ENCODE measurements around the gene STIM2. TPM values are rescaled to one million over a fixed set of nuclear protein-coding genes. Genes with fewer than 3 reads are reported as not detected.
"Not testable (repeated sequence)": the region's sequence is repeated elsewhere in the genome, so short reads cannot be mapped to it uniquely, and the experiment has no call there.

The STIM2 gene
- total and polyA plus RNA-seq, 2 donors (not counting 1 experiment from before 2014, with no cell fraction given) = 48.6 to 96.0 TPM

- peaks cover 53% of the 10 kb centered on the region for H3K4me1 Mint-ChIP-seq
- peak overlapping the region; percentile 7 for H3K4me2 ChIP-seq (replicated peaks; ENCODE audit: low read depth, low read length, poor library complexity, severe bottlenecking)
- peak overlapping the region; percentile 3 for H3K9ac ChIP-seq (ENCODE audit: low read length)
- DNase-seq = no peak
- peaks cover 2 to 13% of the 10 kb centered on the region in 2 experiments for H3K36me3 ChIP-seq (replicated peaks in 1 of 2; ENCODE audit: control extremely low read depth in 1 of 2, control insufficient read depth in 1 of 2, extremely low read depth in 1 of 2, insufficient read depth in 2 of 2, low read length in 1 of 2)
- no peak overlapping the region for H3K4me3 ChIP-seq (ENCODE audit: control extremely low read depth in 1 of 5, extremely low read depth in 1 of 5, insufficient read depth in 1 of 5, low read depth in 2 of 5, low read length in 4 of 5)
- ChIA-PET POLR2A (no interaction called here), CTCF (interaction anchor here (1.2 kb wide), 1 partner anchor 45 kb away, joined by 3 read pairs; no protein-coding TSS in a partner anchor)
- H3K4me1 ChIP-seq (ENCODE audit: control insufficient read depth in 2 of 2, insufficient read depth in 2 of 2, low read length in 2 of 2) = peaks cover 4 to 10% of the 10 kb centered on the region in 2 donors
- H3K27me3 Mint-ChIP-seq = no peaks in the 10 kb centered on the region
- no peak overlapping the region for H3K27ac Mint-ChIP-seq
- H3K9me3 Mint-ChIP-seq (ENCODE audit: insufficient read depth) = no peaks in the 10 kb centered on the region
- H4K20me1 ChIP-seq (ENCODE audit: control insufficient read depth, insufficient read depth, low read length, poor library complexity, severe bottlenecking) = peaks cover 6% of the 10 kb centered on the region
- intact Hi-C loops (cut with micrococcal nuclease) = loop anchor here (2.0 kb wide), 2 partner anchors 14 to 16 kb away; no protein-coding TSS in a partner anchor
- H3K27ac ChIP-seq (ENCODE audit: low read length in 2 of 2) = no peak overlapping the region
- H3K27me3 ChIP-seq (replicated peaks in 1 of 4; ENCODE audit: control extremely low read depth in 1 of 4, control insufficient read depth in 3 of 4, insufficient read depth in 4 of 4, low read length in 3 of 4) = no peaks in the 10 kb centered on the region
- no peak overlapping the region for H2AFZ ChIP-seq (ENCODE audit: insufficient read depth, low read depth, low read length, poor library complexity, severe bottlenecking)
- no peak overlapping the region for H3K4me3 Mint-ChIP-seq
- H3K9me3 ChIP-seq (ENCODE audit: control extremely low read depth in 1 of 3, control insufficient read depth in 2 of 3, insufficient read depth in 1 of 3, low read length in 2 of 3) = no peaks in the 10 kb centered on the region
- no peak for ATAC-seq (ENCODE audit: low read depth)
- TF ChIP-seq, protein P1, sequence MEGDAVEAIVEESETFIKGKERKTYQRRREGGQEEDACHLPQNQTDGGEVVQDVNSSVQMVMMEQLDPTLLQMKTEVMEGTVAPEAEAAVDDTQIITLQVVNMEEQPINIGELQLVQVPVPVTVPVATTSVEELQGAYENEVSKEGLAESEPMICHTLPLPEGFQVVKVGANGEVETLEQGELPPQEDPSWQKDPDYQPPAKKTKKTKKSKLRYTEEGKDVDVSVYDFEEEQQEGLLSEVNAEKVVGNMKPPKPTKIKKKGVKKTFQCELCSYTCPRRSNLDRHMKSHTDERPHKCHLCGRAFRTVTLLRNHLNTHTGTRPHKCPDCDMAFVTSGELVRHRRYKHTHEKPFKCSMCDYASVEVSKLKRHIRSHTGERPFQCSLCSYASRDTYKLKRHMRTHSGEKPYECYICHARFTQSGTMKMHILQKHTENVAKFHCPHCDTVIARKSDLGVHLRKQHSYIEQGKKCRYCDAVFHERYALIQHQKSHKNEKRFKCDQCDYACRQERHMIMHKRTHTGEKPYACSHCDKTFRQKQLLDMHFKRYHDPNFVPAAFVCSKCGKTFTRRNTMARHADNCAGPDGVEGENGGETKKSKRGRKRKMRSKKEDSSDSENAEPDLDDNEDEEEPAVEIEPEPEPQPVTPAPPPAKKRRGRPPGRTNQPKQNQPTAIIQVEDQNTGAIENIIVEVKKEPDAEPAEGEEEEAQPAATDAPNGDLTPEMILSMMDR (IDR thresholded peaks at IDR 0.05) = no peak
- no peak for TF ChIP-seq EZH2 (IDR thresholded peaks at IDR 0.05; ENCODE audit: borderline replicate concordance, insufficient read depth, low read depth, low read length, poor library complexity, severe bottlenecking)
- peaks cover 89% of the 10 kb centered on the region for H3K79me2 ChIP-seq (ENCODE audit: control insufficient read depth, insufficient read depth, low read length)
- no CpG with 5 or more reads among the region's 1 CpG for WGBS (ENCODE audit: insufficient coverage)
Observed at GRCh38 chr4:26964994-26965393, 104.4 kb downstream of the STIM2 start.

DNA sequence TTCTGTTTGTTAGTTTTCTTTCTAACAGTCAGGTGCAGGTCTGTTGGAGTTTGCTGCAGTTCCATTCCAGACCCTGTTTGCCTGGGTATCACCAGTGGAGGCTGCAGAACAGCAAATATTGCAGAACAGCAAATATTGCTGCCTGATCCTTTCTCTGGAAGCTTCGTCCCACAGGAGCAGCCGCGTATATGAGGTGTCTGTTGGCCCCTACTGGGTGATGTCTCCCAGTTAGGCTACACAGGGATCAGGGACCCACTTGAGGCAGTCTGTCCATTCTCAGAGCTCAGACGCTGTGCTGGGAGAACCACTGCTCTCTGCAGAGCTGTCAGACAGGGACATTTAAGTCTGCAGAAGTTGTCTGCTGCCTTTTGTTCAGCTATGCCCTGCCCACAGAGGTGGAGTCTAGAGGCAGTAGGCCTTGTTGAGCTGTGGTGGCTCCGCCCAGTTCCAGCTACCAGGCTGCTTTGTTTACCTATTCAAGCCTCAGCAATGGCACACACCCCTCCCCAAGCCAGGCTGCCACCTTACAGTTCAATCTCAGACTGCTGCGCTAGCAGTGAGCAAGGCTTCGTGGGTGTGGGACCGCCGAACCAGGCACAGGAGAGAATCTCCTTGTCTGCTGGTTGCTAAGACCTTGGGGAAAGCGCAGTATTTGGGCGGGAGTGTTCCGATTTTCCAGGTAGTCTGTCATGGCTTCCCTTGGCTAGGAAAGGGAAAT is 115.0 kb downstream of the STIM2 start:
- WGBS (ENCODE audit: insufficient coverage) = 95% methylated on average over 11 of the region's 12 CpGs
- intact Hi-C loops (cut with micrococcal nuclease); H3K27me3 Mint-ChIP-seq; H3K4me2 ChIP-seq (replicated peaks; ENCODE audit: low read depth, low read length, poor library complexity, severe bottlenecking); H3K9ac ChIP-seq (ENCODE audit: low read length); H3K9me3 Mint-ChIP-seq (ENCODE audit: insufficient read depth); H2AFZ ChIP-seq (ENCODE audit: insufficient read depth, low read depth, low read length, poor library complexity, severe bottlenecking); H3K9me3 ChIP-seq (ENCODE audit: control extremely low read depth in 1 of 3, control insufficient read depth in 2 of 3, insufficient read depth in 1 of 3, low read length in 2 of 3); H3K4me3 ChIP-seq (ENCODE audit: control extremely low read depth in 1 of 5, extremely low read depth in 1 of 5, insufficient read depth in 1 of 5, low read depth in 2 of 5, low read length in 4 of 5); H4K20me1 ChIP-seq (ENCODE audit: control insufficient read depth, insufficient read depth, low read length, poor library complexity, severe bottlenecking); H3K27me3 ChIP-seq (replicated peaks in 1 of 4; ENCODE audit: control extremely low read depth in 1 of 4, control insufficient read depth in 3 of 4, insufficient read depth in 4 of 4, low read length in 3 of 4); H3K36me3 ChIP-seq (replicated peaks in 1 of 2; ENCODE audit: control extremely low read depth in 1 of 2, control insufficient read depth in 1 of 2, extremely low read depth in 1 of 2, insufficient read depth in 2 of 2, low read length in 1 of 2); H3K4me3 Mint-ChIP-seq; DNase-seq; ATAC-seq (ENCODE audit: low read depth); H3K27ac ChIP-seq (ENCODE audit: low read length in 2 of 2); CTCF ChIA-PET; POLR2A ChIA-PET; H3K27ac Mint-ChIP-seq: not testable (repeated sequence)
- H3K4me1 ChIP-seq (ENCODE audit: control insufficient read depth in 2 of 2, insufficient read depth in 2 of 2, low read length in 2 of 2) = peaks cover 13 to 19% of the 10 kb centered on the region in 2 donors
- H3K4me1 Mint-ChIP-seq = peaks cover 69% of the 10 kb centered on the region
- peaks cover 72% of the 10 kb centered on the region for H3K79me2 ChIP-seq (ENCODE audit: control insufficient read depth, insufficient read depth, low read length)

Data from B cell (primary cell).